Measurements from ENCODE around the gene TBXA2R.

GRCh38 chr19:3639479-3639878 is 32.8 kb upstream of the TBXA2R start:
- TF ChIP-seq SIN3A (conservative IDR thresholded peaks at IDR 0.05 in 1 of 2, IDR thresholded peaks at IDR 0.05 in 1 of 2; ENCODE audit: low read depth in 1 of 2, low read length in 2 of 2) (no peak), CTCF (IDR thresholded peaks at IDR 0.05; ENCODE audit: control extremely low read depth in 1 of 3, insufficient read depth in 1 of 3, low read depth in 1 of 3, low read length in 3 of 3) (no peak), POU5F1 (IDR thresholded peaks at IDR 0.05; ENCODE audit: low read depth, low read length) (no peak), JUN (IDR thresholded peaks at IDR 0.05; ENCODE audit: low read depth, low read length) (no peak), ATF2 (IDR thresholded peaks at IDR 0.05; ENCODE audit: low read length) (no peak), JUND (IDR thresholded peaks at IDR 0.05; ENCODE audit: low read length) (no peak), ASH2L (IDR thresholded peaks at IDR 0.05; ENCODE audit: low read length) (no peak), BCL11A (IDR thresholded peaks at IDR 0.05; ENCODE audit: low read depth in 2 of 2, low read length in 2 of 2) (no peak)
